Left cardiac atrium (tissue), 4 donors: ENCODE results near the gene ZSWIM1. TPM values are rescaled to one million over a fixed set of nuclear protein-coding genes. Genes with fewer than 3 reads are reported as not detected.
"Not testable (repeated sequence)": the region's sequence is repeated elsewhere in the genome, so short reads cannot be mapped to it uniquely, and the experiment has no call there.

Source experiments
- ATAC-seq, 2 donors: fragments of 200-7000 bp; cut with Tn5 transposase; one replicate each; pipeline ENCODE4 v1.9.1; 2020; ENCODE audit warnings: mild to moderate bottlenecking in 2 of 2, moderate library complexity in 2 of 2
- DNase-seq: peaks from one replicate; pipeline ENCODE4 v3.0.0-alpha.2; 2020
- intact Hi-C, 2 donors: fragments of 100-400 bp; cut with DNase I; formaldehyde crosslinking; loops; one replicate each; pipeline versions ENCODE4 v1.14.1 to v1.15.1; 2022 to 2023
- total RNA-seq, 2 donors: library from RNA; stranded (reverse); fragmentation: NEBNext Ultra II Directional; extraction: Animal tissue kit (Norgen Biotek cat#: 25700); gene quantifications; one replicate each; pipeline ENCODE4 v1.2.1, GENCODE V29; 2021
- donor health status: DM: no; HTN: yes; CAD: no.
- donor health status: DM: no; HTN: yes; CAD: no; lungs with severe emphysema.
- donor health status: DM: yes; HTN: yes; CAD: no.
- donor health status: Dilated cardiomyopathy.

Gene ZSWIM1
- total RNA-seq, 2 donors from 2014 or later = 10.7 to 11.5 TPM

GRCh38 chr20:45919542-45920399, 38.7 kb downstream of the ZSWIM1 start:
- peak; percentile 83 for DNase-seq
- ATAC-seq = peak; percentile 73 to 81
- intact Hi-C loops = no loop called here

GRCh38 chr20:45920462-45921336, 39.7 kb downstream of the ZSWIM1 start:
- peak in 1 of 2 donors; percentile 2 for ATAC-seq
- no peak for DNase-seq
- intact Hi-C loops = no loop called here

GRCh38 chr20:45921337-45922189, 40.5 kb downstream of the ZSWIM1 start:
- no peak for ATAC-seq
- intact Hi-C loops = no loop called here
- DNase-seq = no peak

- DNase-seq (peak; percentile 63), ATAC-seq (peak; percentile 58 to 65)
- intact Hi-C loops = no loop called here
These were observed 43.6 kb downstream of the ZSWIM1 start for GRCh38 chr20:45924391-45925261.

- ATAC-seq (no peak), DNase-seq (no peak)
- intact Hi-C loops = no loop called here
These were observed 44.9 kb downstream of the ZSWIM1 start for GRCh38 chr20:45925821-45926506.

GRCh38 chr20:45926731-45927070, 45.7 kb downstream of the ZSWIM1 start:
- ATAC-seq = no peak
- intact Hi-C loops = no loop called here
- DNase-seq = no peak

- ATAC-seq (no peak), DNase-seq (no peak)
- intact Hi-C loops = no loop called here
These were observed 46.2 kb downstream of the ZSWIM1 start for GRCh38 chr20:45927071-45927878.

GRCh38 chr20:45931680-45932079, 50.7 kb downstream of the ZSWIM1 start:
- DNase-seq, ATAC-seq, intact Hi-C loops: not testable (repeated sequence)

- DNase-seq (peak; percentile 78), ATAC-seq (peak; percentile 25 to 51)
- intact Hi-C loops = no loop called here
These were observed 52.4 kb downstream of the ZSWIM1 start for GRCh38 chr20:45933266-45934045.

GRCh38 chr20:45934046-45934585, 53.1 kb downstream of the ZSWIM1 start:
- intact Hi-C loops = no loop called here
- DNase-seq (peak; percentile 81), ATAC-seq (peak; percentile 39 to 46)

Other genes starting within 250 kb of the ZSWIM1 start
- gene WFDC9, start 249.9 kb upstream of the ZSWIM1 start, total RNA-seq = not detected
- gene WFDC11, start 211.0 kb upstream of the ZSWIM1 start, total RNA-seq = not detected
- not detected for gene WFDC13, start 179.2 kb upstream of the ZSWIM1 start, total RNA-seq
- gene WFDC10B, start 176.2 kb upstream of the ZSWIM1 start, total RNA-seq = not detected
- gene SPINT4, start 158.9 kb upstream of the ZSWIM1 start, total RNA-seq = not detected
- under 1 TPM in 1 of 2 donors, not detected in 1; 0.39 TPM for gene WFDC3, start 89.3 kb upstream of the ZSWIM1 start, total RNA-seq
- gene DNTTIP1, start 89.3 kb upstream of the ZSWIM1 start, total RNA-seq = 10 to 100 TPM; 18.2 to 18.9 TPM
- gene UBE2C, start 68.6 kb upstream of the ZSWIM1 start, total RNA-seq = 1 to 10 TPM in 1 of 2 donors, under 1 TPM in 1; 0.73 to 1.6 TPM
- under 1 TPM in 1 of 2 donors, not detected in 1; 0.32 TPM for gene TNNC2, start 53.9 kb upstream of the ZSWIM1 start, total RNA-seq
- gene SNX21, start 47.4 kb upstream of the ZSWIM1 start, total RNA-seq = 10 to 100 TPM; 23.2 to 30.2 TPM
- gene ACOT8, start 23.8 kb upstream of the ZSWIM1 start, total RNA-seq = 10 to 100 TPM; 20.2 to 21.4 TPM
- gene ZSWIM3, start 23.6 kb upstream of the ZSWIM1 start, total RNA-seq = 1 to 10 TPM; 1.7 to 2.5 TPM
- 1 to 10 TPM; 1.6 to 2.2 TPM for gene SPATA25, start 6.4 kb downstream of the ZSWIM1 start, total RNA-seq
- gene NEURL2, start 10.0 kb downstream of the ZSWIM1 start, total RNA-seq = 10 to 100 TPM in 1 of 2 donors, 1 to 10 TPM in 1; 6.0 to 11.1 TPM
- gene CTSA, start 10.1 kb downstream of the ZSWIM1 start, total RNA-seq = 100 to 1,000 TPM; 107 to 108 TPM
- 100 to 1,000 TPM in 1 of 2 donors, 10 to 100 TPM in 1; 86.4 to 397 TPM for gene PLTP, start 30.9 kb downstream of the ZSWIM1 start, total RNA-seq
- 10 to 100 TPM; 23.1 to 27.6 TPM for gene PCIF1, start 53.5 kb downstream of the ZSWIM1 start, total RNA-seq
- 1 to 10 TPM; 9.1 to 9.8 TPM for gene ZNF335, start 91.0 kb downstream of the ZSWIM1 start, total RNA-seq
- gene MMP9, start 127.7 kb downstream of the ZSWIM1 start, total RNA-seq = 1 to 10 TPM; 1.1 to 1.4 TPM
- gene SLC12A5, start 148.0 kb downstream of the ZSWIM1 start, total RNA-seq = 1 to 10 TPM; 2.6 to 3.2 TPM
- gene NCOA5, start 208.7 kb downstream of the ZSWIM1 start, total RNA-seq = 10 to 100 TPM; 19.6 to 21.1 TPM
- 10 to 100 TPM; 11.1 to 13.7 TPM for gene CD40, start 237.1 kb downstream of the ZSWIM1 start, total RNA-seq